Measurements from ENCODE around the gene TRAF5. TPM values are rescaled to one million over a fixed set of nuclear protein-coding genes. Genes with fewer than 3 reads are reported as not detected.

Gene TRAF5
- polyA plus RNA-seq, 2 of the 4 experiments (the other 2 are of a cell fraction) = 8.2 to 14.6 TPM

- ChIA-PET POLR2A (no interaction called here), CTCF (interaction anchor here (0.8 kb wide), 1 partner anchor 14 kb away, joined by 3 read pairs; no protein-coding TSS in a partner anchor)
- no peak overlapping the region for H3K4me2 ChIP-seq
- H3K4me3 ChIP-seq = no peak overlapping the region
- H3K9me3 ChIP-seq = no peaks in the 10 kb centered on the region
- 0 out of 2 replicates have a peak, but pooled peaks have one; percentile 2 for TF ChIP-seq PHF8 (IDR thresholded peaks at IDR 0.05; ENCODE audit: borderline replicate concordance, low read depth)
- TF ChIP-seq HDAC2 (IDR thresholded peaks at IDR 0.05) = no peak
- FAIRE-seq (no peak), ATAC-seq (no peak), DNase-seq (ENCODE audit: low read depth in 1 of 2, low spot score in 1 of 2) (no peak)
- H3K27ac ChIP-seq = no peak overlapping the region
- H3K4me1 ChIP-seq = no peaks in the 10 kb centered on the region
These were observed 30.2 kb upstream of the TRAF5 start for GRCh38 chr1:211296396-211296795.

- Histone ChIP-seq H3K27ac (no peak overlapping the region), H3K4me3 (no peak overlapping the region), H3K4me1 (no peaks in the 10 kb centered on the region), H3K4me2 (no peak overlapping the region), H3K9me3 (no peaks in the 10 kb centered on the region)
- 99% methylated on average over 3 of the region's 3 CpGs for WGBS (ENCODE audit: missing lambda C conversion rate)
- CTCF ChIA-PET = no interaction called here
- TF ChIP-seq POLR2AphosphoS2 (conservative IDR thresholded peaks at IDR 0.05; ENCODE audit: low read length) (no peak), JUN (IDR thresholded peaks at IDR 0.05) (no peak), CHD4 (IDR thresholded peaks at IDR 0.05; ENCODE audit: borderline replicate concordance) (no peak)
- ATAC-seq (no peak), DNase-seq (ENCODE audit: low read depth in 1 of 2, low spot score in 1 of 2) (no peak), FAIRE-seq (no peak)
- POLR2A ChIA-PET = no interaction called here
These were observed 21.6 kb upstream of the TRAF5 start for GRCh38 chr1:211305044-211305443.

- H3K4me1 ChIP-seq = no peaks in the 10 kb centered on the region
- no peak overlapping the region for H3K4me2 ChIP-seq
- DNase-seq (ENCODE audit: low read depth in 1 of 2, low spot score in 1 of 2) (no peak), FAIRE-seq (no peak), ATAC-seq (no peak)
- no peak overlapping the region for H3K4me3 ChIP-seq
- CTCF ChIA-PET = interaction anchor here (2.6 kb wide), 1 partner anchor 13 kb away, joined by 13 read pairs; no protein-coding TSS in a partner anchor
- TF ChIP-seq HMGXB4 (CRISPR knock-in tag; IDR thresholded peaks at IDR 0.05; ENCODE audit: borderline replicate concordance) (no peak), ESRRA (IDR thresholded peaks at IDR 0.05; ENCODE audit: borderline replicate concordance, low read length) (no peak), NR3C1 (IDR thresholded peaks at IDR 0.05) (no peak), MAX (IDR thresholded peaks at IDR 0.05) (no peak), BHLHE40 (IDR thresholded peaks at IDR 0.05; ENCODE audit: low read depth, low read length) (no peak), RNF2 (IDR thresholded peaks at IDR 0.05; ENCODE audit: borderline replicate concordance, low read depth) (no peak), EP300 (IDR thresholded peaks at IDR 0.05) (no peak), ATOH8 (CRISPR knock-in tag; IDR thresholded peaks at IDR 0.05; ENCODE audit: low read depth) (no peak), GATA3 (IDR thresholded peaks at IDR 0.05; ENCODE audit: borderline replicate concordance) (no peak), TFCP2L1 (CRISPR knock-in tag; IDR thresholded peaks at IDR 0.05) (no peak), HES2 (IDR thresholded peaks at IDR 0.05) (no peak), KDM1A (IDR thresholded peaks at IDR 0.05; ENCODE audit: low read depth) (no peak), JUNB (IDR thresholded peaks at IDR 0.05) (no peak)
- TF ChIP-seq, protein P1, sequence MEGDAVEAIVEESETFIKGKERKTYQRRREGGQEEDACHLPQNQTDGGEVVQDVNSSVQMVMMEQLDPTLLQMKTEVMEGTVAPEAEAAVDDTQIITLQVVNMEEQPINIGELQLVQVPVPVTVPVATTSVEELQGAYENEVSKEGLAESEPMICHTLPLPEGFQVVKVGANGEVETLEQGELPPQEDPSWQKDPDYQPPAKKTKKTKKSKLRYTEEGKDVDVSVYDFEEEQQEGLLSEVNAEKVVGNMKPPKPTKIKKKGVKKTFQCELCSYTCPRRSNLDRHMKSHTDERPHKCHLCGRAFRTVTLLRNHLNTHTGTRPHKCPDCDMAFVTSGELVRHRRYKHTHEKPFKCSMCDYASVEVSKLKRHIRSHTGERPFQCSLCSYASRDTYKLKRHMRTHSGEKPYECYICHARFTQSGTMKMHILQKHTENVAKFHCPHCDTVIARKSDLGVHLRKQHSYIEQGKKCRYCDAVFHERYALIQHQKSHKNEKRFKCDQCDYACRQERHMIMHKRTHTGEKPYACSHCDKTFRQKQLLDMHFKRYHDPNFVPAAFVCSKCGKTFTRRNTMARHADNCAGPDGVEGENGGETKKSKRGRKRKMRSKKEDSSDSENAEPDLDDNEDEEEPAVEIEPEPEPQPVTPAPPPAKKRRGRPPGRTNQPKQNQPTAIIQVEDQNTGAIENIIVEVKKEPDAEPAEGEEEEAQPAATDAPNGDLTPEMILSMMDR (IDR thresholded peaks at IDR 0.05) = no peak
- no peak overlapping the region for H3K27ac ChIP-seq
- POLR2A ChIA-PET = no interaction called here
- H3K9me3 ChIP-seq = no peaks in the 10 kb centered on the region
- WGBS (ENCODE audit: missing lambda C conversion rate) = 86% methylated on average over 3 of the region's 3 CpGs
These were observed 17.0 kb upstream of the TRAF5 start for GRCh38 chr1:211309617-211310016.
